Heart left ventricle (tissue), 13 donors: Measurements from ENCODE around the gene NRROS.

Experiments used
- POLR2A ChIP-seq, 2 donors: fragments of 450-650 bp; IDR thresholded peaks; one replicate each; pipeline ENCODE4 v1.6.1; 2017; ENCODE audit warnings: antibody characterized with exemption in 2 of 2, mild to moderate bottlenecking in 2 of 2, moderate library complexity in 2 of 2
- TF ChIP-seq, protein P1 (sequence below), 12 donors: fragments of 200-600 bp; sonication (generic) in 4 of 12; IDR thresholded peaks; one replicate each; pipeline versions ENCODE4 v1.5.0 to v1.8.0; 2018 to 2022; ENCODE audit warnings: antibody characterized with exemption in 12 of 12, mild to moderate bottlenecking in 5 of 12
- donor health status: ischemic (EF 13 %, LVEDD 7.1; RV severe dilation, severe dysfunction).
- donor health status: DM: no; HTN: yes; CAD: no.
- donor health status: DM: no; HTN: no; CAD: no.
- donor health status: ischemic (EF 25% LVEDD 6.9; RV normal size, moderate dysfunction).
- donor health status: ischemic (EF 25% LVEDD 5.7; RV mildly dilated, moderate dysfunction).
- donor health status: ischemic (EF 35%, LVEDD 5.7; RV mildly dilated, moderate dysfunction).
- donor health status: nonischemic (EF 11% LVEDD 7.7; RV severe dilation, severe dysfunction).
- donor health status: DM: yes; HTN: yes; CAD: no.
- donor health status: PGD.
- donor health status: ischemic (EF 29% LVEDD 5.4; RV normal size, mild dysfunction).
- donor health status: nonischemic (EF 23%, LVEDD 6.1; RV moderate dilation, normal function).

DNA sequence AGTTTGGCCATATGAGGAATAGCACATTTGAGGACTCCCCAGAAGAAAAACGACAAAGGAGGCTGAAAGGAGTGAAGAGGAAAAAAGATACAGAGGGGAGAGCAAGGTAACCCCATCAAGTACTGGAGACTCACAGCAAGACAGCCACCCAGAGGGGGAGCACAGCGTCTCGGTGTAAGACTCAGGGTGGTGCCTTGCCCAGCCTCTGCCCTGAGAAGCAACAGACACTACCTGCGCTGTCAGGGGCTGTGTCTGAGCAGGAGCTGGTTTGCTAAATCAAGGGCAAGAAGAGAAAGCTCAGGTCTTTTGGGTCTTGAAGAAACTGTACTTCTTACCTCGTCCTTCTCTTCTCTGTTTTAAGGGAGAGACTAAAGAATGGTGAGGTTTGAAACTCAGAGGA lies 43.1 kb upstream of the NRROS start:
- TF ChIP-seq, protein P1, sequence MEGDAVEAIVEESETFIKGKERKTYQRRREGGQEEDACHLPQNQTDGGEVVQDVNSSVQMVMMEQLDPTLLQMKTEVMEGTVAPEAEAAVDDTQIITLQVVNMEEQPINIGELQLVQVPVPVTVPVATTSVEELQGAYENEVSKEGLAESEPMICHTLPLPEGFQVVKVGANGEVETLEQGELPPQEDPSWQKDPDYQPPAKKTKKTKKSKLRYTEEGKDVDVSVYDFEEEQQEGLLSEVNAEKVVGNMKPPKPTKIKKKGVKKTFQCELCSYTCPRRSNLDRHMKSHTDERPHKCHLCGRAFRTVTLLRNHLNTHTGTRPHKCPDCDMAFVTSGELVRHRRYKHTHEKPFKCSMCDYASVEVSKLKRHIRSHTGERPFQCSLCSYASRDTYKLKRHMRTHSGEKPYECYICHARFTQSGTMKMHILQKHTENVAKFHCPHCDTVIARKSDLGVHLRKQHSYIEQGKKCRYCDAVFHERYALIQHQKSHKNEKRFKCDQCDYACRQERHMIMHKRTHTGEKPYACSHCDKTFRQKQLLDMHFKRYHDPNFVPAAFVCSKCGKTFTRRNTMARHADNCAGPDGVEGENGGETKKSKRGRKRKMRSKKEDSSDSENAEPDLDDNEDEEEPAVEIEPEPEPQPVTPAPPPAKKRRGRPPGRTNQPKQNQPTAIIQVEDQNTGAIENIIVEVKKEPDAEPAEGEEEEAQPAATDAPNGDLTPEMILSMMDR (IDR thresholded peaks at IDR 0.05) = no peak
- TF ChIP-seq POLR2A (IDR thresholded peaks at IDR 0.05) = no peak
